HG03520 (cell line): Measurements from ENCODE around the gene ZNF133.

Experiments used
- ATAC-seq: cut with Tn5 transposase; IDR thresholded peaks from one replicate; pipeline ENCODE4 v1.9.1; 2021; ENCODE audit warnings: mild to moderate bottlenecking, moderate library complexity; ENCODE audit not compliant: unreplicated experiment

The ZNF133 gene

DNA sequence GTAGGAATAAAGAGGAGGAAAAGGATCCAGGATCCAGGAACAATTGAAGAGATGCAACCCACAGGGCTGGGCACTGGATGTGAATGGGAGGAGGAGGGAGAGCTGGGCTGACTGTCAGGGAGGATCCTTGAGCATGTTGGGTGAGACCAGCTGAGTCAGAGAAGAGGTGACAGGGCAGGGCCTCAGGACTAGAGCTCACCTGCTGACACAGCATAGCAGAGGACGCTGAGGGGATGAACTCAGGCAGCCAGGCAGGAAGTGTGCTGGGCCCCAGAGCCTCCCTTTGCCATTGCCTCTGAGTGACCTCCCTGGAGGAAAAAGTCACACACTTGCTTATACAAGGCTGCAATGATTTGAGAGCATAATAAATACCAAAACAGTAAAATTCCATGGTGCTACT is 72.3 kb downstream of the ZNF133 start:
- no peak for ATAC-seq

- ATAC-seq = no peak
Measured at GRCh38 chr20:18361678-18362077, 73.4 kb downstream of the ZNF133 start.

GRCh38 chr20:18362916-18363315 is 74.6 kb downstream of the ZNF133 start:
- ATAC-seq = no peak

DNA sequence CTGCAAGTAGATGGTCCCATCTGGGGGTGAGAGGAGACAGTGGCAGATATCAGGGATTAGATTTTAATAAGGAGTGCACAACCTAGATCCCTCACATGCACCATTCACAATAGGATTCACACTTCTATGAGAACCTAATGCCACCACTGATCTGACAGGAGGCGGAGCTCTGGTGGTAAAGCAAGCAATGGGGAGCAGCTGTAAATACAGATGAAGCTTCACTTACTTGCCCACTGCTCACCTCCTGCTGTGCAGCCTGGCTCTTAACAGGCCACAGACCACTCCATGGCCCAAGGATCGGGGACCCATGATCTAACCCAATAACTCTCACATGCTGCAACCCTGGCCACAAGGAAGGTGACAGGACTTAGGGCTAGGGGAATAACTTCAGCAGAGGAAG is 75.4 kb downstream of the ZNF133 start:
- no peak for ATAC-seq

DNA sequence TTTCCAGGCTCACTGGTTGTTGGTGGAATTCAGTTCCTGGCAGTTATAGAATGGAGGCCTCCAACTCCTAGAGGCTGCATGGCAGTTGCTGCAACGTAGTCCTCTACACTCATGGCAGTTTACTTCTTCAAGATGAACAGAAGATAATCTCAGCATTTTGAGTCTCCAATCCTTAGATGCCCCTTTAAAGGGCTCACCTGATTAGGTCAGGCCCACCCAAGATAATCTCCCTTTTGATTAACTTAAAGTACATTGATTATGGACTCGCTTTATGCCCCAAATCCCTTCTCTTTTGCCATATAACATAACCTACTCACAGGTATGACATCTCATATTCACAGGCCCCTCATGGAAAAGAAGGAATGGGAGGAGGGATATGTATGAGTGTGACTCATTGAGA is 76.4 kb downstream of the ZNF133 start:
- ATAC-seq = no peak
